Gastrocnemius medialis (tissue), 4 donors: ENCODE data around the gene DCDC1. TPM values are rescaled to one million over a fixed set of nuclear protein-coding genes. Genes with fewer than 3 reads are reported as not detected.

ENCODE experiments used
- ATAC-seq, 2 donors: fragments of 150-250 bp; one replicate each; pipeline ENCODE4 v1.9.1; 2016
- DNase-seq, 2 donors: peaks; one replicate each; pipeline ENCODE4 v3.0.0-alpha.2; 2019
- H3K27ac ChIP-seq, 4 donors: fragments of 200-600 bp; sonication (generic); 1 replicate in 1 of 4; 2 replicates in 3 of 4; pipeline ENCODE4 v1.5.1; 2016 to 2018; ENCODE audit warnings: mild to moderate bottlenecking in 2 of 4, moderate library complexity in 1 of 4
- H3K27me3 ChIP-seq, 3 donors: fragments of 200-600 bp; sonication (generic) in 2 of 3; 1 replicate in 1 of 3; 2 replicates in 2 of 3; pipeline versions ENCODE4 v1.5.1 to v1.6.0; 2016 to 2019; ENCODE audit warnings: mild to moderate bottlenecking in 1 of 3, moderate library complexity in 1 of 3
- H3K36me3 ChIP-seq, 2 donors: fragments of 200-600 bp; sonication (generic) in 1 of 2; one replicate each; pipeline ENCODE4 v1.5.1; 2017 to 2018
- H3K4me1 ChIP-seq, 2 donors: fragments of 200-600 bp; sonication (generic) in 1 of 2; one replicate each; pipeline ENCODE4 v1.5.1; 2016 to 2017; ENCODE audit warnings: mild to moderate bottlenecking in 2 of 2
- H3K4me3 ChIP-seq, 4 donors: fragments of 200-600 bp; sonication (generic) in 3 of 4; 1 replicate in 1 of 4; 2 replicates in 3 of 4; pipeline ENCODE4 v1.5.1; 2016 to 2019; ENCODE audit warnings: mild to moderate bottlenecking in 2 of 4
- H3K9me3 ChIP-seq, 3 donors: fragments of 200-600 bp; sonication (generic) in 2 of 3; 1 replicate in 1 of 3; 2 replicates in 2 of 3; pipeline ENCODE4 v1.5.1; 2016 to 2019
- POLR2A ChIP-seq, 2 donors: fragments of 450-650 bp; IDR thresholded peaks; one replicate each; pipeline ENCODE4 v1.6.1; 2017; ENCODE audit warnings: antibody characterized with exemption in 2 of 2, mild to moderate bottlenecking in 2 of 2, moderate library complexity in 2 of 2
- in situ Hi-C, 4 donors: fragments of 200-750 bp; cut with MboI; loops; one replicate each; pipeline versions ENCODE4 v1.15.0 to v1.8.0; 2017; ENCODE audit warnings: low sequenced_read_pairs in 4 of 4
- intact Hi-C: fragments of 100-400 bp; cut with DNase I; formaldehyde crosslinking; loops from one replicate; pipeline ENCODE4 v1.15.1; 2023; ENCODE audit warnings: low total_unique reads
- total RNA-seq, 4 donors: library from RNA; depleted of rRNA; stranded (reverse); fragments of >200 nt; gene quantifications; one replicate each; pipeline versions ENCODE4 v1.1.0 to v1.2.3, GENCODE V29; 2016
- TF ChIP-seq, protein P1 (sequence below), 5 experiments: fragments of 450-650 bp in 3 of 5; fragments of 200-600 bp in 2 of 5; sonication (generic) in 2 of 5; IDR thresholded peaks in 4 of 5; conservative IDR thresholded peaks in 1 of 5; 1 replicate in 4 of 5; 2 replicates in 1 of 5; pipeline ENCODE4 v1.5.1; 2016 to 2019; ENCODE audit warnings: antibody characterized with exemption in 5 of 5, mild to moderate bottlenecking in 3 of 5, moderate library complexity in 3 of 5

DCDC1 gene
- total RNA-seq, 4 donors from 2014 or later, result not detected

DNA sequence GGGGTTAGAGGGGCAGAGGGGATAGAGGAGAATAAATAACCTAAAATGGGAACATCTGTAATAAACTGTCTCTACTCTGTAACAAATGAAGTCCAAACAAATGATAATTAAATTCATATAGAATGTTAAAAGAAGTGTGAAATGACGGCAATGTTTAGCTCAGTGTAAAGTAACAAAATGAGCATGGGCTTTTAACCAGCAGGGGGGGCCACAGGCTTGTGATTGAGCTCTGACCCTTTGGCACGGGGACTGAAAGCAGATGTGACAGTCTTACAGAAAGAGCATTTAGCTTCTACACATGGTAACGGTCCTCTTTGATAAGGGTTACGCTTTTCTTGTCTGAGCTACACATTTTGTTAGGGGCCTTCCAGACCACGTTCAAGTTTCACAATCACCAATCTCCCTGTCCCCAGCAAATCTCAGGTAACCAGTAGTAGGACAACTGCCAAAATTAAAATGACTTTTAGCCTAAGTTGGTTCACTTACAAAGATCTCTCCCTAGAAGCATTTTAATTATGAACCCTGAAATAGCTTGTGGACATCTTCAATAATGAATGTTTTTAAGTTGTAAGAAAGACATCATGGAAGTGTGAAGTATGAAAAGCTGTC lies 262.5 kb downstream of the DCDC1 start:
- H3K4me1 ChIP-seq, result no peaks in the 10 kb centered on the region
- H3K27ac ChIP-seq, result no peak overlapping the region
- intact Hi-C loops, result loop anchor here (5.0 to 10.0 kb wide), 2 partner anchors 758 to 1070 kb away; no protein-coding TSS in a partner anchor
- H3K4me3 ChIP-seq, result no peak overlapping the region
- no peaks in the 10 kb centered on the region for H3K27me3 ChIP-seq
- no peaks in the 10 kb centered on the region for H3K36me3 ChIP-seq
- no peak for ATAC-seq
- DNase-seq, result peak in 1 of 2 donors; percentile 9
- in situ Hi-C loops, result loop anchor here in 1 of 4 donors (25.0 kb wide), 1 partner anchor 755 kb away; no protein-coding TSS in a partner anchor
- TF ChIP-seq POLR2A (IDR thresholded peaks at IDR 0.05), result no peak
- TF ChIP-seq, protein P1, sequence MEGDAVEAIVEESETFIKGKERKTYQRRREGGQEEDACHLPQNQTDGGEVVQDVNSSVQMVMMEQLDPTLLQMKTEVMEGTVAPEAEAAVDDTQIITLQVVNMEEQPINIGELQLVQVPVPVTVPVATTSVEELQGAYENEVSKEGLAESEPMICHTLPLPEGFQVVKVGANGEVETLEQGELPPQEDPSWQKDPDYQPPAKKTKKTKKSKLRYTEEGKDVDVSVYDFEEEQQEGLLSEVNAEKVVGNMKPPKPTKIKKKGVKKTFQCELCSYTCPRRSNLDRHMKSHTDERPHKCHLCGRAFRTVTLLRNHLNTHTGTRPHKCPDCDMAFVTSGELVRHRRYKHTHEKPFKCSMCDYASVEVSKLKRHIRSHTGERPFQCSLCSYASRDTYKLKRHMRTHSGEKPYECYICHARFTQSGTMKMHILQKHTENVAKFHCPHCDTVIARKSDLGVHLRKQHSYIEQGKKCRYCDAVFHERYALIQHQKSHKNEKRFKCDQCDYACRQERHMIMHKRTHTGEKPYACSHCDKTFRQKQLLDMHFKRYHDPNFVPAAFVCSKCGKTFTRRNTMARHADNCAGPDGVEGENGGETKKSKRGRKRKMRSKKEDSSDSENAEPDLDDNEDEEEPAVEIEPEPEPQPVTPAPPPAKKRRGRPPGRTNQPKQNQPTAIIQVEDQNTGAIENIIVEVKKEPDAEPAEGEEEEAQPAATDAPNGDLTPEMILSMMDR (IDR thresholded peaks at IDR 0.05 in 4 of 5, conservative IDR thresholded peaks at IDR 0.05 in 1 of 5), result peak in 3 of 5 experiments; percentile 45 to 58 (median 51)
- H3K9me3 ChIP-seq, result no peaks in the 10 kb centered on the region

DNA sequence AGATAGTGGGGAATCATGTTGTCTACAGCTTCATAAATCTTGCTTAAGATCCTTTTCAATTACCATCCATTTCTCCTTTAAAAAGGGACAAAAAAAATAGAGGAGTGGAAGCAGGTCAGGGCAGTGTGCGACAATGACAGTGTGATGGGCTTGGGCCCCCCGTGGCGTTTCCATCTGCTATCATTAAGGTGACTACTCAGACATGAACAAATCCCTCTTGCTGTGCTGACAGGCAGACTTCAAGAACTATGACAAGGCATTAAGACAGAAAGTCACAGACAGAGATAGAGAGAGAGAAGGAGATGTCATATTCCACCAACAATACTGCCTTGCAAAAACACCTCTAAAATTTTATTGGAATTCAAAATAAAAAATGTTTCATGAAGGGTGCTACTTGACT lies 263.2 kb downstream of the DCDC1 start:
- no peak for ATAC-seq
- intact Hi-C loops, result loop anchor here (5.0 to 10.0 kb wide), 2 partner anchors 758 to 1071 kb away; no protein-coding TSS in a partner anchor

DNA sequence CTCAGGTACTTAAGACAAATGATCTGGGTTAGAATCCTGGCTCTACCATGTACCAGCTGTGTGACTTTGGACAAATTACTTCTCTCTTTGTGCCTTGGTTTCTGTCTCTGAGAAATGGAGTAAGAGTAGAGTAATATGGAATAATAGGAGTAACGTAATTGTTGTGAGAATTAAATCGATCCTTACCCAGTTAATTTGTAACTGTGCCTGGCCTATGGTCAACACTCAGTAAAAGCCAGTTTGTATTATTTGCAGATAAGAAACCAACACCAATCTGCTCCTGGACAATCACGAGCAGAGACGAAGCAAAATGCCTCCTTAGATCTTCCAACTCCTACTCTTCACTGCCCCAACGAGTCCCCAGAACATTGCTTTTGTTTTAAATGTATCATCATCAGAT lies 266.7 kb downstream of the DCDC1 start:
- H3K4me1 ChIP-seq, result no peaks in the 10 kb centered on the region
- H3K36me3 ChIP-seq, result no peaks in the 10 kb centered on the region
- DNase-seq, result no peak
- no peak for TF ChIP-seq POLR2A (IDR thresholded peaks at IDR 0.05)
- in situ Hi-C loops (loop anchor here in 1 of 4 donors (25.0 kb wide), 1 partner anchor 759 kb away; no protein-coding TSS in a partner anchor), intact Hi-C loops (loop anchor here (10.0 kb wide), 1 partner anchor 762 kb away; no protein-coding TSS in a partner anchor)
- no peaks in the 10 kb centered on the region for H3K27me3 ChIP-seq
- no peaks in the 10 kb centered on the region for H3K9me3 ChIP-seq
- H3K27ac ChIP-seq, result no peak overlapping the region
- H3K4me3 ChIP-seq, result no peak overlapping the region
- ATAC-seq, result no peak

More for the DNA sequence above, 263.2 kb downstream of the DCDC1 start:
- in situ Hi-C loops, result loop anchor here in 1 of 4 donors (25.0 kb wide), 1 partner anchor 756 kb away; no protein-coding TSS in a partner anchor
- Histone ChIP-seq H3K27ac (no peak overlapping the region), H3K4me1 (no peaks in the 10 kb centered on the region), H3K9me3 (no peaks in the 10 kb centered on the region), H3K4me3 (no peak overlapping the region), H3K36me3 (no peaks in the 10 kb centered on the region), H3K27me3 (no peaks in the 10 kb centered on the region)
- TF ChIP-seq, protein P1 (IDR thresholded peaks at IDR 0.05 in 4 of 5, conservative IDR thresholded peaks at IDR 0.05 in 1 of 5), result no peak
- no peak for TF ChIP-seq POLR2A (IDR thresholded peaks at IDR 0.05)
- no peak for DNase-seq

DNA sequence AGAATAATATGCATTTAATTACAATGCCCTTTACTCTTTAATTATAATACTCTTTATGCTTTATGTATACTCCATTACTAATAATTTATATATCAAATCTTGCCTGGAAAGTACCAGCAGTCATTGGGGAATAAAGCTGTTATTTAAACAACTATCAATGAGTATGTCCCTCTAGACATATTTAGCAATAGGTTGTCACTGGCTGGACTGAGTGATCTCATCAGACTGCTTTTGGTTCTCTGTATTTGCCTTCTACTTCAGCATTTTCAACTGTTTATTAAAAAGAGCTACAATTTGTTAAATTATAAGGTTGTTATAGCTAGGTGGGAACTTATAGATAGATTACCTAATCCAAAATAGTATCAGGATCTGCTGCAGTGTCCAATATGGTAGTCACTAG lies 267.2 kb downstream of the DCDC1 start:
- TF ChIP-seq, protein P1 (IDR thresholded peaks at IDR 0.05 in 4 of 5, conservative IDR thresholded peaks at IDR 0.05 in 1 of 5), result no peak
- no peak for TF ChIP-seq POLR2A (IDR thresholded peaks at IDR 0.05)
- no peak overlapping the region for H3K27ac ChIP-seq
- no peaks in the 10 kb centered on the region for H3K36me3 ChIP-seq
- no peaks in the 10 kb centered on the region for H3K27me3 ChIP-seq
- intact Hi-C loops, result loop anchor here (10.0 kb wide), 1 partner anchor 762 kb away; no protein-coding TSS in a partner anchor
- no peaks in the 10 kb centered on the region for H3K4me1 ChIP-seq
- H3K4me3 ChIP-seq, result no peak overlapping the region
- in situ Hi-C loops, result loop anchor here in 1 of 4 donors (25.0 kb wide), 1 partner anchor 760 kb away; no protein-coding TSS in a partner anchor
- DNase-seq (no peak), ATAC-seq (no peak)
- H3K9me3 ChIP-seq, result no peaks in the 10 kb centered on the region

DNA sequence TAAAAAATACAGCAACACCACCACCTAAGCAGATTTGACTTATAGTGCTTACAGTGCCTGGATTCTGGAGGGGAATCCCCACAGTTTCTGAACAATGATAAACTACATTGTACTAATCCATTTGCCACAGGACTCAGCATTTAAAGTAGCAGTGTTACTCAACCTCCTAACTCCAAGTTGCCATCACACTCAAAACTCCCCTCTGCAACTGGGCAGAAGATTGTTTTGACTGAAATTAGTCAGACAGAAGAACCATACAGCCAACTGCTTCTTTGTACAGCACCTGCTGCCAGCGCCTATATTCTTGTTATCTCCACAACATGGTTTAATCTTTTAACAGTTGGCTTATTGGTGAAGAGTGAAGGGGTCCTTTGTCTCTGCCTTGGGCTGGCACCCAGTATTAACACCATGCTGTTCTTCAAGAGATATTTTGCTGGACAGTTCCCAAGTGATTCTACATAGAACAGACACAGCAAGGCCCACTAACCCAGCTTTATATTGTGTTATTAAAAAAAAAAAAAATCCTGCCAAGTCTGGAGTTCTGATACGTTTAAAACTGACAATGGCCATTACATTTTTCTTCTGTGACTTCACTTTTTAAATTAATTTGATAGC lies 273.2 kb downstream of the DCDC1 start:
- Histone ChIP-seq H3K4me1 (no peaks in the 10 kb centered on the region), H3K36me3 (no peaks in the 10 kb centered on the region), H3K27me3 (no peaks in the 10 kb centered on the region), H3K4me3 (no peak overlapping the region), H3K27ac (no peak overlapping the region), H3K9me3 (no peaks in the 10 kb centered on the region)
- no peak for DNase-seq
- in situ Hi-C loops (no loop called here), intact Hi-C loops (no loop called here)
- TF ChIP-seq, protein P1 (IDR thresholded peaks at IDR 0.05 in 4 of 5, conservative IDR thresholded peaks at IDR 0.05 in 1 of 5), result no peak
- TF ChIP-seq POLR2A (IDR thresholded peaks at IDR 0.05), result no peak
- no peak for ATAC-seq
